ENCODE measurements around the gene FTO.

Gene FTO

DNA sequence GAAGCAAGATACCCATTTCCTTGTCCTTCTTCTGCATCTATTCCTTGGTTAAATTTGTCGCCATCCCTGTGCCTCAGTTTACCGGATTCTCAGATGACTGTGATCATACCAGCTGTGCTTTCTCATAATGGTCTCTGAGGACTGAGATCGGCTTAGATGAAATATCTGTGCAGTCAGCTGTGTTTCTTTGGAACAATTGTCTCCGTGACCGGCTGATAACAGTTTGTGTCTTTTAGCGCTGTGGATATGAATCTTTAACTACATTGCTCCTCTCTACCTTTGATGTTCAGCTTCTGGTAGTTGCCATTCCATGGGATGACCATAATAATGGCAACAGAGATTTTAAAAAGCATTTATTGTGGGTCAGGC lies 473 bp downstream of the FTO start:
- DNase-seq (ENCODE audit: low read depth), result no peak
- peak overlapping the region; percentile 84 for H3K4me3 ChIP-seq (ENCODE audit: low read depth, low read length)

DNA sequence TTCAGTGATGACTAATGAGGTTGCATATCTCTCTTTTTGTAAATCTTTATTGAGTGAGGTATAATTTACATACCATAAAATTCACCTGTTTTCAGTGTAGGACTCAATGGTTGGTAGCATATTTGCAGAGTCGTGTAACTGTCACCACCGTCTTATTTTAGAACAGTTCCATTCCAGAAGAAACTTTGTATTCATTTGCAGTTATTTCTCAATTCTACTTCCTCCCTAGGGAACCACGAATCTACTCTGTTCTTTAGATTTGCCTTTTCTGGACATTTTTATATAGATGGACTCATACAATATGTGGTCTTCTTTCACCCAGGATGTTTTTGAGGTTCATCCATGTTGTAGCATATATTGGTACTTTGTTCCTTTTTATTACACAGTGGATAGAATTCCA lies 3.7 kb downstream of the FTO start:
- DNase-seq (ENCODE audit: low read depth), result peak; percentile 19
- H3K4me3 ChIP-seq (ENCODE audit: low read depth, low read length), result no peak overlapping the region

DNA sequence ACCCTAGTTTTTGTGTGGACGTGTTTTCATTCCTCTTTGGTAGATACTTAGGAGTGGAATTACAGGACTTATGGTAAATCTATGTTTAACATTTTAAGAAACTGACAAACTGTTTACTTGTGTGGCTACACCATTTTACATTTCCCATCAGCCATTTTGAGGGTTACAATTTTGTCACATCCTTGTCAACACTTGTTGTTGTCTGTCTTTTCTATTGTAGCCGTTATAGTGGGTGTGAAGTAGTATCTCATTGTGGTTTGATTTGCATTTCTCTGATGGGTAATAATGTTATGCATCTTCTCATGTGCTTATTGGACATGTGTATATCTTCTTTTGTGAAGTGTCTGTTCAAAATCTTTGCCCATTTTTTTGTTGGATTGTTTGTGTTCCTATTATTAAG lies 4.5 kb downstream of the FTO start:
- no peak for DNase-seq (ENCODE audit: low read depth)
- H3K4me3 ChIP-seq (ENCODE audit: low read depth, low read length), result no peak overlapping the region

GRCh38 chr16:53711390-53711789 lies 7.4 kb downstream of the FTO start:
- H3K4me3 ChIP-seq (ENCODE audit: low read depth, low read length), result no peak overlapping the region
- DNase-seq (ENCODE audit: low read depth), result no peak

GRCh38 chr16:53712065-53712464 lies 8.1 kb downstream of the FTO start:
- DNase-seq (ENCODE audit: low read depth), result no peak
- no peak overlapping the region for H3K4me3 ChIP-seq (ENCODE audit: low read depth, low read length)

DNA sequence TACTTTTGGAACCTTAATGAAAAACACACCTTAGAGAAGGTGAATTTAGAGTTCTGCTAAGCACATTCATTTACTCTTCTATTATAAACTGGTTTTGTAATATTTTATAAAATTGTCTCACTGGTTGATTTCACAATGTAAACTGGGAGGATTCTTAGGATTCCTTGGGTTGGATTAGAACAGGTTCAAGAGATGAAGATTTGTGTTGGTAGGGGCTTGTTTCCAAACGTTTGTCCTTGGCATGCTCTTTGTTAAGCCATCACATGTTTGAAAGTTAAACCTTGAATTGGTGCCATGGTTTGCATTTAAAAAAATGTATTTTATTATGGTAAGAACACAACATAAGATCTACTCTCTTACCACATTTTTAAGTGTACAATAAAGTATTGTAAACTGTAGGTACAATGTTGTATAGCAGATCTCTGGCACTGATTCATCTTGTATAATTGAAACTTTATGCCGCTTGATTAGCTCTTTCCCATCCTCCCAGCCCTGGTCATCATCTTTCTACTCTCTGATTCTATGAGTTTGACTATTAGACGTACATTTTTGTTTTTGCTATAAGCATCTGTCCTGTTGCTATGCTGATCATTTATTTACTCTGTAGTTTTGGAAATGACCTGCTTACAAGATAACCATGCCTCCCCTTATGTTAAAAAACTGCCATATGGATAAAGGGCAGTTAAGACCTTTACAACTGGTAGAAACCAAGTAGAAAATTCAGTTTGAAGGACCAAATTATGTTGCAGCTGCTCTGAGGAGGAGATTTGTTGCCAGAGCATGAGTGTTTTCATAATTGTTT lies 9.6 kb downstream of the FTO start:
- no peak overlapping the region for H3K4me3 ChIP-seq (ENCODE audit: low read depth, low read length)
- DNase-seq (ENCODE audit: low read depth), result no peak

GRCh38 chr16:53714205-53715022 lies 10.5 kb downstream of the FTO start:
- DNase-seq (ENCODE audit: low read depth), result peak; percentile 19
- H3K4me3 ChIP-seq (ENCODE audit: low read depth, low read length), result no peak overlapping the region

- no peak for DNase-seq (ENCODE audit: low read depth)
- no peak overlapping the region for H3K4me3 ChIP-seq (ENCODE audit: low read depth, low read length)
These were observed 11.0 kb downstream of the FTO start for GRCh38 chr16:53715023-53715384.

- no peak overlapping the region for H3K4me3 ChIP-seq (ENCODE audit: low read depth, low read length)
- no peak for DNase-seq (ENCODE audit: low read depth)
These were observed 13.6 kb downstream of the FTO start for GRCh38 chr16:53717577-53717976.

- DNase-seq (ENCODE audit: low read depth), result no peak
- H3K4me3 ChIP-seq (ENCODE audit: low read depth, low read length), result no peak overlapping the region
These were observed 17.1 kb downstream of the FTO start for GRCh38 chr16:53721017-53721416.

GRCh38 chr16:53726625-53727024 lies 22.7 kb downstream of the FTO start:
- no peak overlapping the region for H3K4me3 ChIP-seq (ENCODE audit: low read depth, low read length)
- no peak for DNase-seq (ENCODE audit: low read depth)

- DNase-seq (ENCODE audit: low read depth), result no peak
- H3K4me3 ChIP-seq (ENCODE audit: low read depth, low read length), result no peak overlapping the region
These were observed 26.7 kb downstream of the FTO start for GRCh38 chr16:53730693-53731092.

DNA sequence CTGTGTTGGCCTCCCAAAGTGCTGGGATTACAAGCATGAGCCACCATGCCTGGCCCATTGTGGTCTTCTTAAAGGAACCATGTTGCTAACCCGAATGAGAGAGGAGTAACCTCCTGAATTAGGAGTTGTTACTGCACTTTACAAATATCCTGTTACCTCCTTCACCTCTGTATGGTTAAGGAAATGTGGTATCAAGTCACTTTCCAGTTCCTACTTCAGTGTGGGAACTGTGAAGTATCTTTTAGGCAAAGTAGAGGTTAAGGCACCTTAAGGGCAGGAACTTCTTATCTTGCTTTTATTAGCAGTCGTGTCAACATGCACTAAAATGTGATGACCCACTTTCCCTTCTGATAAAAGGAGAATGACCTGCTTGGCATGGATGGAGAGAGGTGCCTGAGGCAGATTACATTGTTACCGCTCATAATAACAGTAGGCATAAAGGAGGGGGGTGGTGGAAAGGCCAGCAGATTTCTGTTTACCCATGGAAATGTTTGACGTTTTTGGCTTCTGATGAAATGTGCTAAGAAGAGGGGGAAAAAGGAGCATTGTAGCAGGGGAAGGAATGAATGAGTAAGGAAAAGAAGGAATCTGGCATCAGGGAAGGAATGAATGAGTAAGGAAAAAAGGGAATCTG lies 28.5 kb downstream of the FTO start:
- no peak overlapping the region for H3K4me3 ChIP-seq (ENCODE audit: low read depth, low read length)

DNA sequence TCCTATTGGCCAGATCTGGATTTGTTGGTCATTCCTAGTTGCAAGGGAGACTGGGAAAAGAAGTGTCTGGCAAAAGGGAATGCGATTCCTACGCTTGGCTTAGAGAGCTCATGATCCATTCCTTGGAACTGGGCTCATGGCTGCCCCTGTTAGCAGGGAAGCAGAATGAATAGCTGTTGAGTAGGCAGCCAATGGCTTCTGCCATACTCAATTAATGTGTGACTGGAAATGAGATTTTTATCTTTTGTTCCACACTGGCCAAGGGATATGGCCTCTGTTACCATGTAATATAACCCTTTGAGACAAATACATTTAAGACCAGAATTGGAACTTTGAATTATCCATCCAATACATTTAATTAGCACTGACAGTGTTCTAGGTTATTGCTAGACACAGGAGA lies 31.0 kb downstream of the FTO start:
- H3K4me3 ChIP-seq (ENCODE audit: low read depth, low read length), result no peak overlapping the region
- DNase-seq (ENCODE audit: low read depth), result no peak

More for the DNA sequence above, 28.5 kb downstream of the FTO start:
- DNase-seq (ENCODE audit: low read depth), result no peak

DNA sequence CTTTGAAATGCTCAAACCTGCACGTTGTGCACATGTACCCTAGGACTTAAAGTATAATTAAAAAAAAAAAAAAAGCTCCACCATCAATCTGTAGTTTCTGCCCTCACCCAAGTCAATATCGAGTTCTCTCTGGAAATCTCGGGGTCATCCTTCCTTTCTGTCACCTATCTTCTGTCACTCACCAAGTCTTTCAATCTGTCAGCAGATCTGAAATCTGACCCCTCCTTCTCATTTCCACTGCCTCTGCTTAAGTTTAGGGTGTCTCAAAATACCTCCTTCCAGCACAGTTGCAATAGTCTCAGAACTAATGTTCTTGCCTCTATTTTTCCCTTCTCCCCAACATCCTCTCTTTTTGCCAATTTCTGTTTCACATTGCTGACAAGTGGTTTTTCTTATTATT lies 32.3 kb downstream of the FTO start:
- no peak overlapping the region for H3K4me3 ChIP-seq (ENCODE audit: low read depth, low read length)
- DNase-seq (ENCODE audit: low read depth), result no peak

DNA sequence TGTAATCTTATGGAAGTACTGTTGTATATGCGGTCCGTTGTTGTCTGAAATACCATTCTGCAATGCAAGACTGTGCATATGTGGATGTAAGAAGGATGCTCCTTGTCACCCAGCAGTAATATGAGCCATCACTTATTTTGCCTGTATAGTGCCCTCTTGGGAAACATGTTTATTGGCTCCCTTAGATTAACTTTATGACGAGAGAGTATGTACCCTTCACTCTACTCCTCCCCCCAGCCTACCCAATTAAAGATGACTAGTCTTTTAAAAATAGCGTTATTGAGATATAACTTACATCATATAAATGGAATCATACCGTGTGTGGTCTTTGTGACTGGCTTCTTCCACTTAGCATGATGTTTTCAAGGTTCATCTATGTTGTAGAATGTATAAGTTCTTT lies 33.6 kb downstream of the FTO start:
- no peak for DNase-seq (ENCODE audit: low read depth)
- H3K4me3 ChIP-seq (ENCODE audit: low read depth, low read length), result no peak overlapping the region

- no peak overlapping the region for H3K4me3 ChIP-seq (ENCODE audit: low read depth, low read length)
- no peak for DNase-seq (ENCODE audit: low read depth)
These were observed 36.5 kb downstream of the FTO start for GRCh38 chr16:53740476-53740875.

GRCh38 chr16:53740933-53741531 lies 37.1 kb downstream of the FTO start:
- no peak for DNase-seq (ENCODE audit: low read depth)

DNA sequence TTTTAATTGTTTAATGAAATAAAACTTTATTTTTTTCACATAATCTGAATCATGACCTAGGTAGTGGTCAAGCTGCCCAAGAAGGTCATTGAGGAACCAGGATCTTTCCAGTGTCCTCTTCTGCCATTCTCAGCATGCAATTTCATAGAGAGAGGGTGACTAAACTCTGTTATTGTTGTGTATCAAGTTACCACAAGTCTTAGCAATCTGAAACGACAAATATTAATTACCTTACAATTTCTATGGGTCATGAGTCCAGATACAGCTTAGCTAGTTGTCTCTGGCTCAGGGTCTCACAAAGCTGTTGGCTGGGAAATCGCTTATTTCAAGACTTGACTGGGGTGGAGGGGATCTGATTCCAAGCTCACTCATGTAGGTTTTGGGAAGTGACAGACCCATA lies 37.6 kb downstream of the FTO start:
- DNase-seq (ENCODE audit: low read depth), result no peak
- H3K4me3 ChIP-seq (ENCODE audit: low read depth, low read length), result no peak overlapping the region

More at GRCh38 chr16:53740933-53741531, 37.1 kb downstream of the FTO start:
- H3K4me3 ChIP-seq (ENCODE audit: low read depth, low read length), result no peak overlapping the region

GRCh38 chr16:53743149-53743566 lies 39.2 kb downstream of the FTO start:
- no peak overlapping the region for H3K4me3 ChIP-seq (ENCODE audit: low read depth, low read length)
- DNase-seq (ENCODE audit: low read depth), result no peak
